MM.1S (cell line): Measurements from ENCODE around the gene LAMC1.

Experiments used
- DNase-seq: peaks from one replicate; pipeline ENCODE4 v3.0.0-alpha.2; 2015
- H2AFZ ChIP-seq: fragments of 300-600 bp; sonication (generic); 2 replicates; pipeline ENCODE4 v1.6.0; 2016; ENCODE audit warnings: antibody characterized with exemption, low read length
- H3F3A ChIP-seq: fragments of 300-600 bp; sonication (generic); 2 replicates; pipeline ENCODE4 v1.6.1; 2016; ENCODE audit warnings: mild to moderate bottlenecking, antibody characterized with exemption, low read length, moderate library complexity, mixed read lengths; ENCODE audit not compliant: insufficient read depth
- H3K27ac ChIP-seq: fragments of 300-600 bp; sonication (generic); 2 replicates; pipeline ENCODE4 v1.5.1; 2016; ENCODE audit warnings: mild to moderate bottlenecking, low read length
- H3K27me3 ChIP-seq: fragments of 300-600 bp; sonication (generic); replicated peaks from 2 replicates; pipeline ENCODE4 v1.6.0; 2016; ENCODE audit warnings: low read length; ENCODE audit not compliant: insufficient read depth
- H3K36me3 ChIP-seq: fragments of 300-600 bp; sonication (generic); replicated peaks from 2 replicates; pipeline ENCODE4 v1.6.1; 2016; ENCODE audit warnings: mild to moderate bottlenecking, low read length, mixed read lengths; ENCODE audit not compliant: insufficient read depth
- H3K4me1 ChIP-seq: fragments of 300-600 bp; sonication (generic); 2 replicates; pipeline ENCODE4 v1.6.1; 2016; ENCODE audit warnings: low read length, mixed read lengths
- H3K4me2 ChIP-seq: fragments of 300-600 bp; sonication (generic); 2 replicates; pipeline ENCODE4 v1.6.0; 2016; ENCODE audit warnings: low read depth, low read length
- H3K4me3 ChIP-seq: fragments of 300-600 bp; sonication (generic); 2 replicates; pipeline ENCODE4 v1.5.1; 2016; ENCODE audit warnings: low read length, mixed read lengths
- H3K79me2 ChIP-seq: fragments of 300-600 bp; sonication (generic); 2 replicates; pipeline ENCODE4 v1.6.1; 2016; ENCODE audit warnings: mixed run types, low read length, mixed read lengths
- H3K9ac ChIP-seq: fragments of 300-600 bp; sonication (generic); 2 replicates; pipeline ENCODE4 v1.6.1; 2016; ENCODE audit warnings: low read length, mixed read lengths
- H3K9me2 ChIP-seq: fragments of 300-600 bp; sonication (generic); replicated peaks from 2 replicates; pipeline ENCODE4 v1.6.1; 2016; ENCODE audit warnings: mild to moderate bottlenecking, low read length, mixed read lengths; ENCODE audit not compliant: insufficient read depth
- H3K9me3 ChIP-seq: fragments of 300-600 bp; sonication (generic); replicated peaks from 2 replicates; pipeline ENCODE4 v1.6.1; 2016; ENCODE audit warnings: mild to moderate bottlenecking, low read length, mixed read lengths; ENCODE audit not compliant: insufficient read depth
- H4K20me1 ChIP-seq: fragments of 300-600 bp; sonication (generic); 2 replicates; pipeline ENCODE4 v1.6.1; 2016; ENCODE audit warnings: mild to moderate bottlenecking, low read length, moderate library complexity, mixed read lengths; ENCODE audit not compliant: insufficient read depth
- CTCF ChIP-seq: fragments of 300-600 bp; sonication (generic); IDR thresholded peaks from 2 replicates; pipeline ENCODE4 v1.5.1; 2016; ENCODE audit warnings: antibody characterized with exemption, low read length, mixed read lengths
- EZH2 ChIP-seq: fragments of 300-600 bp; sonication (generic); optimal IDR thresholded peaks from 2 replicates; pipeline ENCODE3; 2017; ENCODE audit warnings: low read depth, mild to moderate bottlenecking, antibody characterized with exemption, low read length, mixed read lengths
- EZH2phosphoT487 ChIP-seq: fragments of 300-600 bp; sonication (generic); IDR thresholded peaks from 2 replicates; pipeline ENCODE4 v1.6.1; 2018; ENCODE audit warnings: antibody characterized with exemption, low read length

LAMC1 gene

DNA sequence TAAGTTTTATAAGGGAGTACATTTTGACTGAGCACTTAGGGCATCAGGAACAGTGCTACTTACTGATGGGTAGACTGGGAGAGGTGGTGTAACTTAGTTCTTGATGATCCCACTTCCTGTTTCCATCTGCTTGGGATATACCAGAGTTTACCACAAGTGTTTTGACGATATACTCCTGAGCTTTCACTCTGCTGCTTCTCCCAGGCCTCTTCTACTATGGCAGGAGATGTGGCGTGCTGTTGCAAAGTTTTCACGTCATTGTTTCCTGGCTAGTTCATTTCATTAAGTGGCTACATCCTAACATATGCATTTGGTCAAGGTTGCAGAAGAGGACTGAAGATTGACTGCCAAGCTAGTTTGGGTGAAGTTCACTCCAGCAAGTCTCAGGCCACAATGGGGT, 121.5 kb downstream of the LAMC1 start:
- Histone ChIP-seq H3K4me2 (no peak overlapping the region), H3K79me2 (no peaks in the 10 kb centered on the region), H3K9ac (no peak overlapping the region), H3K27me3 (no peaks in the 10 kb centered on the region), H2AFZ (no peak overlapping the region), H3F3A (no peaks in the 10 kb centered on the region), H3K36me3 (no peaks in the 10 kb centered on the region), H3K9me2 (no peaks in the 10 kb centered on the region), H3K4me1 (no peaks in the 10 kb centered on the region), H3K27ac (no peak overlapping the region), H3K4me3 (no peak overlapping the region), H4K20me1 (no peaks in the 10 kb centered on the region), H3K9me3 (no peaks in the 10 kb centered on the region)
- no peak for TF ChIP-seq EZH2phosphoT487
- no peak for TF ChIP-seq CTCF
- TF ChIP-seq EZH2 = no peak
- no peak for DNase-seq

GRCh38 chr1:183147735-183148134, 124.5 kb downstream of the LAMC1 start:
- Histone ChIP-seq H3K9me3 (no peaks in the 10 kb centered on the region), H3K36me3 (no peaks in the 10 kb centered on the region), H3K4me1 (no peaks in the 10 kb centered on the region), H3K4me3 (no peak overlapping the region), H3K4me2 (no peak overlapping the region), H2AFZ (no peak overlapping the region), H3F3A (no peaks in the 10 kb centered on the region), H4K20me1 (no peaks in the 10 kb centered on the region), H3K79me2 (no peaks in the 10 kb centered on the region), H3K9me2 (no peaks in the 10 kb centered on the region), H3K9ac (no peak overlapping the region), H3K27me3 (no peaks in the 10 kb centered on the region), H3K27ac (no peak overlapping the region)
- no peak for DNase-seq
- TF ChIP-seq EZH2 = no peak
- no peak for TF ChIP-seq EZH2phosphoT487
- no peak for TF ChIP-seq CTCF

DNA sequence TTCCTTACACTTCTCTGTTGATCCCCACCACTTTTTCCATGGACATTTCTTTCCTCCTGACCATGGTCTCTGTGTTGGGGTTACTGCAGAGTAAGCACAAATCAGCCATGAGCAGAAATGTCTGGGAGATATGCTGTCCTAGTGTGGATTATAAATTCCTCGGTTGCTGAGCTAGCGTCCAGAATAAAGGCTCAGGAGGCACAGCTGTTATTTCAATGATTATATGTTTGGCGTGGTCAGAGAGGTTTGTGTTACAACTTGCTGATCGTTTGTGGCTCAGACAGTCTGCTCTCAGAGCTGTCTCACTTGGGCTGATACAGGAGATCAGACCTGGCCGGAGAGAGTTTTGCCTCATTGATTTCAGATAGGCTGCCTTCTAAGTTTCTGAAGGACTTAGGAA, 125.4 kb downstream of the LAMC1 start:
- Histone ChIP-seq H4K20me1 (no peaks in the 10 kb centered on the region), H3K27me3 (no peaks in the 10 kb centered on the region), H3K79me2 (no peaks in the 10 kb centered on the region), H3K4me3 (no peak overlapping the region), H3K9ac (no peak overlapping the region), H3K4me1 (no peaks in the 10 kb centered on the region), H3F3A (no peaks in the 10 kb centered on the region), H3K36me3 (no peaks in the 10 kb centered on the region), H3K9me2 (no peaks in the 10 kb centered on the region), H2AFZ (no peak overlapping the region), H3K27ac (no peak overlapping the region), H3K9me3 (no peaks in the 10 kb centered on the region), H3K4me2 (no peak overlapping the region)
- TF ChIP-seq EZH2 = no peak
- no peak for TF ChIP-seq EZH2phosphoT487
- no peak for TF ChIP-seq CTCF
- no peak for DNase-seq
